SH-SY5Y (cell line): ENCODE data around the gene REP15.

Experiments used
- GATA2 ChIP-seq: IDR thresholded peaks from 2 replicates; pipeline ENCODE4 v1.6.1; 2011; ENCODE audit warnings: mild to moderate bottlenecking, low read depth, low read length
- GATA3 ChIP-seq: IDR thresholded peaks from 2 replicates; pipeline ENCODE4 v1.6.1; 2011; ENCODE audit warnings: low read depth, mild to moderate bottlenecking, low read length, moderate library complexity

The REP15 gene

GRCh38 chr12:27696293-27696652 lies at the start of gene REP15:
Gene REP15 (plus strand): TSS chr12:27696447. CDS start chr12:27696563, 116 bp downstream.
- no peak for TF ChIP-seq GATA3
- no peak for TF ChIP-seq GATA2

GRCh38 chr12:27650011-27650410 lies 46.2 kb upstream of the REP15 start:
- TF ChIP-seq GATA2 (no peak), GATA3 (no peak)

GRCh38 chr12:27651201-27651600 lies 45.0 kb upstream of the REP15 start:
- TF ChIP-seq GATA3 (no peak), GATA2 (no peak)

- TF ChIP-seq GATA2 (no peak), GATA3 (0 out of 2 replicates have a peak, but pooled peaks have one; percentile 14)
Measured at GRCh38 chr12:27652174-27652763, 44.0 kb upstream of the REP15 start.

- TF ChIP-seq GATA3 (no peak), GATA2 (no peak)
Measured at GRCh38 chr12:27653661-27654060, 42.6 kb upstream of the REP15 start.

- TF ChIP-seq GATA3, result no peak
- no peak for TF ChIP-seq GATA2
Measured at GRCh38 chr12:27657296-27657695, 39.0 kb upstream of the REP15 start.

- no peak for TF ChIP-seq GATA3
Measured at GRCh38 chr12:27665704-27666103, 30.5 kb upstream of the REP15 start.

- no peak for TF ChIP-seq GATA2
- TF ChIP-seq GATA3, result no peak
Measured at GRCh38 chr12:27666510-27666909, 29.7 kb upstream of the REP15 start.

- no peak for TF ChIP-seq GATA2
- TF ChIP-seq GATA3, result no peak
Measured at GRCh38 chr12:27667540-27667939, 28.7 kb upstream of the REP15 start.

- TF ChIP-seq GATA2, result no peak
- TF ChIP-seq GATA3, result no peak
Measured at GRCh38 chr12:27672051-27672450, 24.2 kb upstream of the REP15 start.

- TF ChIP-seq GATA3 (no peak), GATA2 (no peak)
Measured at GRCh38 chr12:27672643-27673042, 23.6 kb upstream of the REP15 start.

- TF ChIP-seq GATA2 (no peak), GATA3 (no peak)
Measured at GRCh38 chr12:27673101-27673718, 23.0 kb upstream of the REP15 start.

- TF ChIP-seq GATA2 (no peak), GATA3 (no peak)
Measured at GRCh38 chr12:27674989-27675388, 21.3 kb upstream of the REP15 start.

GRCh38 chr12:27680619-27681018 lies 15.6 kb upstream of the REP15 start:
- TF ChIP-seq GATA2, result no peak
- TF ChIP-seq GATA3, result no peak

- TF ChIP-seq GATA3 (no peak), GATA2 (no peak)
Measured at GRCh38 chr12:27682534-27682933, 13.7 kb upstream of the REP15 start.

- TF ChIP-seq GATA3 (no peak), GATA2 (no peak)
Measured at GRCh38 chr12:27685274-27685673, 11.0 kb upstream of the REP15 start.

GRCh38 chr12:27686147-27686546 lies 10.1 kb upstream of the REP15 start:
- no peak for TF ChIP-seq GATA3
- TF ChIP-seq GATA2, result no peak

GRCh38 chr12:27688671-27689070 lies 7.6 kb upstream of the REP15 start:
- no peak for TF ChIP-seq GATA2
- no peak for TF ChIP-seq GATA3
